Skeletal muscle tissue (tissue), 4 donors: ENCODE results near the gene MAP3K15. TPM values are rescaled to one million over a fixed set of nuclear protein-coding genes. Genes with fewer than 3 reads are reported as not detected.
"Not testable (repeated sequence)": the region's sequence is repeated elsewhere in the genome, so short reads cannot be mapped to it uniquely, and the experiment has no call there.

Experiments used
- H3K27ac ChIP-seq: one replicate; pipeline ENCODE4 v1.7.0; 2013; ENCODE audit warnings: mild to moderate bottlenecking, low read depth, low read length, inconsistent platforms
- H3K27me3 ChIP-seq, 3 donors: one replicate each; pipeline ENCODE4 v1.7.0; 2013; ENCODE audit warnings: low read length in 3 of 3; ENCODE audit not compliant: control insufficient read depth in 3 of 3, insufficient read depth in 3 of 3
- H3K36me3 ChIP-seq, 3 donors: one replicate each; pipeline ENCODE4 v1.7.0; 2013; ENCODE audit warnings: low read length in 3 of 3; ENCODE audit not compliant: control insufficient read depth in 3 of 3, insufficient read depth in 3 of 3
- H3K4me1 ChIP-seq, 3 donors: one replicate each; pipeline ENCODE4 v1.7.0; 2013; ENCODE audit warnings: low read length in 3 of 3, mild to moderate bottlenecking in 3 of 3; ENCODE audit not compliant: control insufficient read depth in 3 of 3, insufficient read depth in 3 of 3
- H3K4me3 ChIP-seq, 3 donors: one replicate each; pipeline ENCODE4 v1.7.0; 2013; ENCODE audit warnings: low read length in 3 of 3
- H3K9ac ChIP-seq, 3 donors: one replicate each; pipeline ENCODE4 v1.7.0; 2013; ENCODE audit warnings: low read length in 3 of 3, mild to moderate bottlenecking in 3 of 3, moderate library complexity in 2 of 3, low read depth in 1 of 3
- H3K9me3 ChIP-seq, 3 donors: one replicate each; pipeline ENCODE4 v1.7.0; 2013; ENCODE audit warnings: low read length in 3 of 3; ENCODE audit not compliant: control insufficient read depth in 3 of 3
- total RNA-seq: library from RNA; depleted of rRNA; stranded (reverse); fragments of >200 nt; gene quantifications from one replicate; pipeline ENCODE4 v1.2.3, GENCODE V29; 2014
- donor health status: Osteomylitis.

The MAP3K15 gene
- total RNA-seq, 1 donor from 2014 or later, result 0.52 TPM

DNA sequence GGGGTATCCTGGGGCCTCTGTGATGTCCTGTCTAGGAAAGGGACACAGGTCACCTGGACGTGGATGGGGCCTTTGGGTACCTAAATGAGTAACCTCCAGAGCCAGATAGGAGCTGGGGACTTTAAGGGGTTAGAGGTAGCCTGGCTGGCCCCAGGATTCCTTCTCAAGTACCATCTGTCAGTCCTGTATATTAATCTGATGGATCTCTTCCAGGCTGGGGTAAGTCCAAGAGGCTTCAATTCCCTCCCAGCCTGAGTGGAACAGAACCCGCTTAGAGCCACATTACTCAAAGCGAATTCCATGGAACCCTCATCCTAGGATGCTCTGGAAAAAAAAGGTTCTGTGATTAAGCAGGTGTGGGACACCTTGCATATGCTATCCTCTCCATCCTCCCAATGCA lies 24.8 kb upstream of the MAP3K15 start:
- H3K27me3 ChIP-seq, result no peaks in the 10 kb centered on the region
- H3K27ac ChIP-seq, result no peak overlapping the region
- H3K9me3 ChIP-seq, result no peaks in the 10 kb centered on the region
- no peaks in the 10 kb centered on the region for H3K4me1 ChIP-seq
- H3K36me3 ChIP-seq, result peaks cover 4 to 22% (median 7%) of the 10 kb centered on the region in 3 donors
- H3K4me3 ChIP-seq, result no peak overlapping the region
- no peak overlapping the region for H3K9ac ChIP-seq

DNA sequence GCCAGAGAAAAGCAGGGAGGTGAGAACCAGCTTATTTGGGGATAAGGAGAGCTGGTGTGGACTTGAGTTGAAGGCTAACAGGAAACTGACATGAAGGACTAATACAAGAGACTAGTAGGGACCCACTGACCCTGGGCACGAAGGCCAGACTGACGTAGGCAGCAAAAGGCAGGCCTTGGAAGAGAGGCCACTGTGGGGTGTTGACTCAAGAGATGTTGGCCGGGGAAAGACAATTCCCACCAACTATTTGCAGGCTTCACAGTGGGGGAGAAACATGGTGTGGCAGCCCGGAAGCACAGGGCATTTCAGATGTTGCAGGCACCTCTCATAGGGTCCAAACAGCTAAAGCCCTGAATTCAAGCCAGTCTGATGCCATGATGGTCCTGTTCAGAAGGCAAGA lies 24.4 kb upstream of the MAP3K15 start:
- no peak overlapping the region for H3K27ac ChIP-seq
- no peaks in the 10 kb centered on the region for H3K9me3 ChIP-seq
- no peak overlapping the region for H3K9ac ChIP-seq
- H3K4me1 ChIP-seq, result no peaks in the 10 kb centered on the region
- H3K36me3 ChIP-seq, result peaks cover 4 to 22% (median 7%) of the 10 kb centered on the region in 3 donors
- no peak overlapping the region for H3K4me3 ChIP-seq
- no peaks in the 10 kb centered on the region for H3K27me3 ChIP-seq

DNA sequence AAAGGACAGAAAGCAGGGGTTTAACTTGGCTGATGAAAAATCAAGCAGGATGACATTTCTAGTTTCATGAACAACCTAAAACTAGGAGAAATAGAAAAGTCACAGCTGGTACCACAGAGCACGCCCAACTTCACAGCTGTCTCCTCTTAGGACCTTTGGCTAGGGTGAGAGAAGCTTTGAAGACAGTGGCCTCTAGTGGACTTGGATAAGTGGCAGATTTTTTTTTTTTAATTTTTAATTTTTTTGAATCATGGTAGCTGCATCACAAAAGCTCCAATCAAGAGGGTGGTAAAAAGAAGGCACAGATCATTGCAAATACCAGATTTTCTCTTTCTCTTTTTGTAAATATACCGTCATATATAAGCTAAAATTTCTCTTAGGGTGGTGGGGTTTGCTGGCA lies 20.2 kb upstream of the MAP3K15 start:
- no peaks in the 10 kb centered on the region for H3K9me3 ChIP-seq
- H3K27me3 ChIP-seq, result no peaks in the 10 kb centered on the region
- no peak overlapping the region for H3K4me3 ChIP-seq
- peaks cover 0 to 3% (median 3%) of the 10 kb centered on the region in 3 donors for H3K4me1 ChIP-seq
- peaks cover 0 to 7% (median 7%) of the 10 kb centered on the region in 3 donors for H3K36me3 ChIP-seq
- no peak overlapping the region for H3K27ac ChIP-seq
- no peak overlapping the region for H3K9ac ChIP-seq

DNA sequence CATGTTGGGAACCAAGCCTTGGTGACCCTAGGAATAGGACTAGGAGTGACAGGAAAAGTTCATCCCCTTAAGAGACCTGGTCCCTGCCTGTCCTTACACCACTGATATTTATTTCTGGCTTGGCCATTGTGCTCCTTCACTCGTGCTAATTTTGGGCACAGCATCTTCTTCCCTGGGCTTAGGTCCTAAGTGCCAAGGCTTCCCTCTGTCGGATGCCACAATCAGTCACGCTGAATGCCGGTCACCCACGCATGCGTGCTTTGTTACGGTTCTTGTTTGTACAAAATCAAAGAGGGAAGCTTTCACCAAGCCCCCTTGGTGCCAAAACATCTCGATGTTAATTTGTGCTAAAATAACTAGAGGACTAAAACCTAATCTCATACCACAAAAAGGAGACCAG lies 17.4 kb upstream of the MAP3K15 start:
- no peak overlapping the region for H3K27ac ChIP-seq
- peaks cover 0 to 4% (median 0%) of the 10 kb centered on the region in 3 donors for H3K36me3 ChIP-seq
- H3K4me3 ChIP-seq, result no peak overlapping the region

DNA sequence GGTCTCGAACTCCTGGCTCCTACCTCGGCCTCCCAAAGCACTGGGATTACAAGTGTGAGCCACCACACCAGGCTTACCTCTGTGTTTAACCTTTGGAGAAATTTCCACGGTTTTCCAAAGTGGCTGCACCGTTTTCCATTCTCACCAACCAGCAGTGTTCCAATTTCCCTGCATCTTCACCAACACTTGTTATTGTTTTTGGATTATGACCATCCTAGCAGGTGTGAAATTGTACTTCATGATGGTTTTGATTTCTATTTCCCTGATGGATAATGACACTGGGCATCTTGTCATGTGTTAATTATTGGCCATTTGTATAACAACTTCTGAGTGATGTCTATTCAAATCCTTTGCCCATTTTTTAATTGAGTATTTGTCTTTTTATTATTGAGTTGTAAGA lies 2.7 kb upstream of the MAP3K15 start:
- no peaks in the 10 kb centered on the region for H3K9me3 ChIP-seq
- H3K9ac ChIP-seq, result no peak overlapping the region
- H3K36me3 ChIP-seq, result no peaks in the 10 kb centered on the region
- peaks cover 0 to 7% (median 6%) of the 10 kb centered on the region in 3 donors for H3K27me3 ChIP-seq
- no peak overlapping the region for H3K4me3 ChIP-seq
- peaks cover 0 to 3% (median 0%) of the 10 kb centered on the region in 3 donors for H3K4me1 ChIP-seq
- no peak overlapping the region for H3K27ac ChIP-seq

More for the DNA sequence above, 17.4 kb upstream of the MAP3K15 start:
- Histone ChIP-seq H3K9ac (no peak overlapping the region), H3K4me1 (peaks cover 0 to 3% (median 3%) of the 10 kb centered on the region in 3 donors), H3K9me3 (no peaks in the 10 kb centered on the region), H3K27me3 (no peaks in the 10 kb centered on the region)

DNA sequence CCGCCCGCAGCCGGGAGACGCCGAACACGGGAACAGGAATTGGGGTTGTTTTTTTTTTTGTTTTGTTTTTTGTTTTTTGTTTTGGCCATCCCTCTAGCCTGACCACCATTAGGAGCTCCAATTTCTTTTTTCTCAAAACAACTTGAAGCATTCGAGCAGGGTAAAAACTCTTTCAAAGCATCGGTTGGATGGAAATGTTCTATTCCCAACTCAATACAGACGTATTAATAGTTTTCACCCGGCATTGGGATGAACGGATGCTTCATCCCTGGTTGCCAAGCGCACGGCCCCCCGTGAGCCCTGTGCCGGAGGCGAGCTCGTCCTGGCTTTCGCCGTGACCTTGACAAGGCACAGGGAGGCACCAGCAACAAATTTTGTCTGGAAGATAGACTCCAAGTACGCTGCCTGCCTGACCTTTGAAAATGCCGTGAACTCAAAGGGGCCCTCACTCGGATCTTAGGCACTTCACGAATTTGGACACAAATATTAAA lies 352 bp upstream of the MAP3K15 start:
- Histone ChIP-seq H3K27ac (no peak overlapping the region), H3K9me3 (no peaks in the 10 kb centered on the region), H3K4me1 (peaks cover 0 to 3% (median 0%) of the 10 kb centered on the region in 3 donors), H3K9ac (no peak overlapping the region), H3K4me3 (no peak overlapping the region), H3K36me3 (no peaks in the 10 kb centered on the region), H3K27me3 (peaks cover 0 to 7% (median 6%) of the 10 kb centered on the region in 3 donors)

DNA sequence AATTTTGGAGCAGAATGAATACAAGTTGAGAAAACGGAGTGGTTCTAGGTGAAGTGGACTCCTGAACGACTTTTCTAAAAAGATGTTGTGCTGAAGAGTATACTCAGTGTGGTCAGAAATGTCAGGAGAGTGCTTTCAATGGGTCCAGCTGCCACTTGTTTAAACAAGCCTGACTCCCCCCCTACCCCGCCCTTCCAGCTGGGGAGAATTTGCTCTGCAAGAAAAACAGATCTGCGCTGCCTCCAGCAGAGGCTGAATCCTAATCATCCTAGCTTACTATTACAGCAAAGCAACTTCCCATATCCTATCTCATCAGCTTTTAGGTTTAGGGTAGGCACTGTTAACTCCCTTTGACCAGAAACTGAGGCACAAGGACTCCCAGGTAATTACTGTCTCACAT lies 1.9 kb downstream of the MAP3K15 start:
- H3K27me3 ChIP-seq, result peaks cover 0 to 7% (median 6%) of the 10 kb centered on the region in 3 donors
- no peaks in the 10 kb centered on the region for H3K36me3 ChIP-seq
- no peaks in the 10 kb centered on the region for H3K9me3 ChIP-seq
- no peak overlapping the region for H3K9ac ChIP-seq
- H3K4me1 ChIP-seq, result peaks cover 0 to 3% (median 0%) of the 10 kb centered on the region in 3 donors
- H3K4me3 ChIP-seq, result no peak overlapping the region
- H3K27ac ChIP-seq, result no peak overlapping the region

DNA sequence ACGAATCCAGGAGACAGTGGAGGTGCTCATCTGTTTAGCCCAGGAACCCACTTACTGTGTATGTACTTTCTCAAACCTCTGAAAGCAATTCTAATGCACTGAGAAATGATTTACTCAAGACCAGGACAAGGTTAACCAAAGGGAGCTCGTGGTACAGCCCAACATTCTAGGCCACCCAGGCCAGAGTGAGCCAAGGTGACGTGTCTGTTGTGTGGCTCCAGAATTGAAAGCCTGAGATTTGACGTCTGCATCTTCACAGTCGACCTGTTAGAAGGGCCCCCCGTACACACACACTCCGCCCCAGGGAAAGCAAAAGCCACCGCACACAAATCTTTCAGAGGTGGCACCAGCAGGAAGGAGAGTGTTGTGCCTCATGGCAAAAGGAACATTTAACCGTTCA lies 2.3 kb downstream of the MAP3K15 start:
- Histone ChIP-seq H3K27ac (no peak overlapping the region), H3K9me3 (no peaks in the 10 kb centered on the region), H3K36me3 (no peaks in the 10 kb centered on the region), H3K27me3 (peaks cover 0 to 7% (median 6%) of the 10 kb centered on the region in 3 donors), H3K4me3 (no peak overlapping the region), H3K9ac (no peak overlapping the region), H3K4me1 (peaks cover 0 to 3% (median 0%) of the 10 kb centered on the region in 3 donors)

DNA sequence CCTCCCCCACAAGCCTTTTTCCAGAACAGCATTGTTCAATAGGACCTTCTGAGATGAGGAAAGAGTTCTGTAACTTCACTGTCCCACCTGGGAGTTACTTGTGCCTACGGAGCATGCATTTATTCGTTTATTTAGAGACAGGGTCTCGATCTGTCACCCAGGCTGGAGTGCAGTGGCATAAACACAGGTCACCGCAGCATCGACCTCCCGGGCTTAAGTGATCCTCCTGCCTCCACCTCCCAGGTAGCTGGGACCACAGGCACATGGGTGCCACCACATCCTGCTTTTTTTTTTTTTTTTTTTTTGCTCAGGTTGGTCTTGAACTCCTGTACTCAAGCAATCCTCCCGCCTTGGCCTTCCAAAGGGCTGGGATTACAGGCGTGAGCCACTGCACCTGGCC lies 2.9 kb downstream of the MAP3K15 start:
- H3K9ac ChIP-seq, result no peak overlapping the region
- H3K27ac ChIP-seq, result no peak overlapping the region
- H3K4me1 ChIP-seq, result peaks cover 0 to 3% (median 0%) of the 10 kb centered on the region in 3 donors
- H3K27me3 ChIP-seq, result peaks cover 0 to 7% (median 6%) of the 10 kb centered on the region in 3 donors
- no peaks in the 10 kb centered on the region for H3K36me3 ChIP-seq
- no peaks in the 10 kb centered on the region for H3K9me3 ChIP-seq
- no peak overlapping the region for H3K4me3 ChIP-seq

DNA sequence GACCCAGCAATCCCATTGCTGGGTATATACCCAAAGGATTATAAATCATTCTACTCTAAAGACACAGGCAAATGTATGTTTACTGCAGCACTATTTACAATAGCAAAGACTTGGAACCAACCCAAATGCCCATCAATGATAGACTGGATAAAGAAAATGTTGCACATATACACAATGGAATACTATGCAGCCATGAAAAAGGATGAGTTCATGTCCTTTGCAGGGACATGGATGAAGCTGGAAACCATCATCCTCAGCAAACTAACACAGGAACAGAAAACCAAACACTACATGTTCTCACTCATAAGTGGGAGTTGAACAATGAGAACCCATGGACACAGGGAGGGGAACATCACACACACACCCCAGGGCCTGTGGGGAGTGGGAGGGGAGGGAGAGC lies 3.5 kb downstream of the MAP3K15 start:
- not testable (repeated sequence) for H3K4me1 ChIP-seq, H3K9ac ChIP-seq, H3K9me3 ChIP-seq, H3K27ac ChIP-seq, H3K4me3 ChIP-seq, H3K36me3 ChIP-seq, H3K27me3 ChIP-seq
